Vagina (tissue), 2 donors: ENCODE data around the gene MDC1. TPM values are rescaled to one million over a fixed set of nuclear protein-coding genes. Genes with fewer than 3 reads are reported as not detected.

Source experiments
- DNase-seq, 2 donors: peaks; one replicate each; pipeline ENCODE4 v3.0.0-alpha.2; 2017; ENCODE audit errors: extremely low spot score in 2 of 2
- H3K27ac ChIP-seq: fragments of 200-600 bp; sonication (generic); one replicate; pipeline ENCODE4 v1.5.1; 2019
- H3K27me3 ChIP-seq: fragments of 200-600 bp; sonication (generic); one replicate; pipeline ENCODE4 v1.5.1; 2019
- H3K36me3 ChIP-seq, 2 donors: fragments of 200-600 bp; sonication (generic); one replicate each; pipeline ENCODE4 v1.5.1; 2017 to 2019
- H3K4me1 ChIP-seq: fragments of 200-600 bp; sonication (generic); one replicate; pipeline ENCODE4 v1.5.1; 2019
- H3K4me3 ChIP-seq, 2 donors: fragments of 200-600 bp; sonication (generic); 1 replicate in 1 of 2; 2 replicates in 1 of 2; pipeline ENCODE4 v1.5.1; 2016 to 2019
- H3K9me3 ChIP-seq: fragments of 200-600 bp; sonication (generic); one replicate; pipeline ENCODE4 v1.5.1; 2019
- POLR2A ChIP-seq, 2 donors: fragments of 450-650 bp; IDR thresholded peaks; one replicate each; pipeline ENCODE4 v1.6.1; 2017; ENCODE audit warnings: antibody characterized with exemption in 2 of 2, mild to moderate bottlenecking in 2 of 2, moderate library complexity in 2 of 2
- POLR2AphosphoS5 ChIP-seq, 2 donors: sonication (generic); formaldehyde crosslinking; IDR thresholded peaks; one replicate each; pipeline ENCODE4 v1.9.0; 2017; ENCODE audit warnings: antibody characterized with exemption in 2 of 2, mild to moderate bottlenecking in 2 of 2, low read depth in 1 of 2; ENCODE audit not compliant: insufficient read depth in 1 of 2
- intact Hi-C: fragments of 100-400 bp; cut with DNase I; formaldehyde crosslinking; loops from one replicate; pipeline ENCODE4 v1.15.1; 2023
- total RNA-seq: library from RNA; depleted of rRNA; stranded (reverse); fragments of >200 nt; gene quantifications from one replicate; pipeline ENCODE4 v1.2.3, GENCODE V29; 2016
- TF ChIP-seq, protein P1 (sequence below), 3 experiments: fragments of 450-650 bp in 2 of 3; fragments of 200-600 bp in 1 of 3; sonication (generic) in 1 of 3; IDR thresholded peaks; one replicate each; pipeline ENCODE4 v1.5.1; 2017 to 2019; ENCODE audit warnings: antibody characterized with exemption in 3 of 3, mild to moderate bottlenecking in 2 of 3, moderate library complexity in 2 of 3

MDC1 gene
- total RNA-seq, 1 donor from 2014 or later, result 12.3 TPM

DNA sequence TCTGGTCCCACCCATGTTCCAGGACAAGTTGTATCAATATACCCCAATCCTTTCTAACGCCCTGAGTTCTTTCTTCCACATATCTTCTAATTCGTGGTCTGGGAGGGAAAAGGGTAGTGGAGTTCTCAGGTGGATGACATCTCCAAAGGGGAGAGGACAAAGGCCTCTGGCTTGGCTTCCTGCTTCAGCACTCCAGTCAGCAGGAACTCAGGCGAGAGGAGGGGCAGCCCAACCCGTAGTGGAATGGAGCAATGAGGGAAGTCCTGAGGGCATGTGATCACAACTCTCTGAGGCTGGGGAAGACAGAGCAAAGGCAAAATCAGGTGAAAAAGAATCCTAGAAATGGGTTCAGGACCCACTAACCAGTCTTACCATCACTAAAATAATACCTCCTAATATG lies 16.7 kb downstream of the MDC1 start:
- DNase-seq, result no peak
- no peak overlapping the region for H3K27ac ChIP-seq
- no peaks in the 10 kb centered on the region for H3K9me3 ChIP-seq
- no peaks in the 10 kb centered on the region for H3K27me3 ChIP-seq
- TF ChIP-seq POLR2AphosphoS5 (IDR thresholded peaks at IDR 0.05; ENCODE audit: insufficient read depth in 1 of 2, low read depth in 1 of 2) (no peak), POLR2A (IDR thresholded peaks at IDR 0.05) (no peak)
- TF ChIP-seq, protein P1, sequence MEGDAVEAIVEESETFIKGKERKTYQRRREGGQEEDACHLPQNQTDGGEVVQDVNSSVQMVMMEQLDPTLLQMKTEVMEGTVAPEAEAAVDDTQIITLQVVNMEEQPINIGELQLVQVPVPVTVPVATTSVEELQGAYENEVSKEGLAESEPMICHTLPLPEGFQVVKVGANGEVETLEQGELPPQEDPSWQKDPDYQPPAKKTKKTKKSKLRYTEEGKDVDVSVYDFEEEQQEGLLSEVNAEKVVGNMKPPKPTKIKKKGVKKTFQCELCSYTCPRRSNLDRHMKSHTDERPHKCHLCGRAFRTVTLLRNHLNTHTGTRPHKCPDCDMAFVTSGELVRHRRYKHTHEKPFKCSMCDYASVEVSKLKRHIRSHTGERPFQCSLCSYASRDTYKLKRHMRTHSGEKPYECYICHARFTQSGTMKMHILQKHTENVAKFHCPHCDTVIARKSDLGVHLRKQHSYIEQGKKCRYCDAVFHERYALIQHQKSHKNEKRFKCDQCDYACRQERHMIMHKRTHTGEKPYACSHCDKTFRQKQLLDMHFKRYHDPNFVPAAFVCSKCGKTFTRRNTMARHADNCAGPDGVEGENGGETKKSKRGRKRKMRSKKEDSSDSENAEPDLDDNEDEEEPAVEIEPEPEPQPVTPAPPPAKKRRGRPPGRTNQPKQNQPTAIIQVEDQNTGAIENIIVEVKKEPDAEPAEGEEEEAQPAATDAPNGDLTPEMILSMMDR (IDR thresholded peaks at IDR 0.05), result no peak
- H3K4me1 ChIP-seq, result no peaks in the 10 kb centered on the region
- intact Hi-C loops, result no loop called here
- H3K4me3 ChIP-seq, result no peak overlapping the region
- peaks cover 0 to 7% of the 10 kb centered on the region in 2 donors for H3K36me3 ChIP-seq

- no peaks in the 10 kb centered on the region for H3K36me3 ChIP-seq
- no peaks in the 10 kb centered on the region for H3K4me1 ChIP-seq
- no peak overlapping the region for H3K4me3 ChIP-seq
- H3K27me3 ChIP-seq, result no peaks in the 10 kb centered on the region
- H3K9me3 ChIP-seq, result no peaks in the 10 kb centered on the region
- intact Hi-C loops, result no loop called here
- TF ChIP-seq POLR2A (IDR thresholded peaks at IDR 0.05), result no peak
- no peak for TF ChIP-seq POLR2AphosphoS5 (IDR thresholded peaks at IDR 0.05; ENCODE audit: insufficient read depth in 1 of 2, low read depth in 1 of 2)
- TF ChIP-seq, protein P1 (IDR thresholded peaks at IDR 0.05), result no peak
- H3K27ac ChIP-seq, result no peak overlapping the region
- no peak for DNase-seq
These were observed 20.6 kb downstream of the MDC1 start for GRCh38 chr6:30696432-30696831.

DNA sequence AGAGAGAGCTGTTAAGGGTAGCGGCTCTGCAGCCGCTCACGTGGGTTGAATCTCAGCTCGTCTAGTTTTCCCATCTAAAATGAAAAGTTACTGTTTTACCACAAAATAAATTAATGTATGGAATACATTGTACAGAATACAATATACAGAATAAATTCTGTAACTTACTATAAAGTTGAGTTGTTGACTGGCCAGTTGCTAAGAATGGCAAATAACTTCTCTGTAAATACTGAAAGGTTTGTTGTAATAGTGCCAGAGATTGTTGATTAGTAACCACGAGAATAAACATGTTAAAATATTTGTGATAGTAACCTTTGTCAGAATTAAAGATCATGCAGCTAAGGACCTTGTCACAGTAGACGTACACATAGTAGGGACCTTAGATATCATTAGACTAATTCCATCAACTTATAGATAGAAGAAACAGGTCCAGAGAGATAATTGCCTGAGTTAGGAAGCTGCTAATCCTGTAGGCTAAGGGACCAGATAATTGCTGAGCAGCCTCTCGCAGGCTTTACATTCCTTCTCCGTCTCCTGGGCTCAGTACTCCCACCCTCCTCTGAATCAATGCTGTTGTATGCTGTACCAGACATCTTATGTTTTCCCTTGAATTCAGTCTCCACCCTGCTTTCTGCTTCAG lies 25.8 kb downstream of the MDC1 start:
- intact Hi-C loops, result no loop called here
- H3K36me3 ChIP-seq, result no peaks in the 10 kb centered on the region
- no peak for DNase-seq
- H3K9me3 ChIP-seq, result no peaks in the 10 kb centered on the region
- no peaks in the 10 kb centered on the region for H3K27me3 ChIP-seq
- TF ChIP-seq, protein P1 (IDR thresholded peaks at IDR 0.05), result no peak
- TF ChIP-seq POLR2A (IDR thresholded peaks at IDR 0.05) (no peak), POLR2AphosphoS5 (IDR thresholded peaks at IDR 0.05; ENCODE audit: insufficient read depth in 1 of 2, low read depth in 1 of 2) (no peak)
- H3K4me3 ChIP-seq, result peak overlapping the region; percentile 55 to 76
- H3K27ac ChIP-seq, result peak overlapping the region; percentile 92
- peaks cover 29% of the 10 kb centered on the region for H3K4me1 ChIP-seq

GRCh38 chr6:30690403-30691207 lies 26.5 kb downstream of the MDC1 start, which contains the start of gene NRM:
Gene NRM, minus strand, starts transcription at chr6:30690984. Its CDS starts 10 bp downstream, at chr6:30690974.
- H3K36me3 ChIP-seq, result no peaks in the 10 kb centered on the region
- H3K9me3 ChIP-seq, result no peaks in the 10 kb centered on the region
- H3K4me3 ChIP-seq, result peak within 1 kb of the TSS; percentile 55 to 76
- intact Hi-C loops, result no loop called here
- H3K27ac ChIP-seq, result peak within 1 kb of the TSS; percentile 92
- peaks cover 35% of the 10 kb centered on the region for H3K4me1 ChIP-seq
- TF ChIP-seq, protein P1 (IDR thresholded peaks at IDR 0.05), result no peak
- TF ChIP-seq POLR2A (IDR thresholded peaks at IDR 0.05), result no peak
- peak; percentile 48 to 77 for TF ChIP-seq POLR2AphosphoS5 (IDR thresholded peaks at IDR 0.05; ENCODE audit: insufficient read depth in 1 of 2, low read depth in 1 of 2)
- H3K27me3 ChIP-seq, result no peaks in the 10 kb centered on the region
- DNase-seq, result no peak
